ENCODE results near the gene TMEM59.
"Not testable (repeated sequence)": the region's sequence is repeated elsewhere in the genome, so short reads cannot be mapped to it uniquely, and the experiment has no call there.

Gene TMEM59

DNA sequence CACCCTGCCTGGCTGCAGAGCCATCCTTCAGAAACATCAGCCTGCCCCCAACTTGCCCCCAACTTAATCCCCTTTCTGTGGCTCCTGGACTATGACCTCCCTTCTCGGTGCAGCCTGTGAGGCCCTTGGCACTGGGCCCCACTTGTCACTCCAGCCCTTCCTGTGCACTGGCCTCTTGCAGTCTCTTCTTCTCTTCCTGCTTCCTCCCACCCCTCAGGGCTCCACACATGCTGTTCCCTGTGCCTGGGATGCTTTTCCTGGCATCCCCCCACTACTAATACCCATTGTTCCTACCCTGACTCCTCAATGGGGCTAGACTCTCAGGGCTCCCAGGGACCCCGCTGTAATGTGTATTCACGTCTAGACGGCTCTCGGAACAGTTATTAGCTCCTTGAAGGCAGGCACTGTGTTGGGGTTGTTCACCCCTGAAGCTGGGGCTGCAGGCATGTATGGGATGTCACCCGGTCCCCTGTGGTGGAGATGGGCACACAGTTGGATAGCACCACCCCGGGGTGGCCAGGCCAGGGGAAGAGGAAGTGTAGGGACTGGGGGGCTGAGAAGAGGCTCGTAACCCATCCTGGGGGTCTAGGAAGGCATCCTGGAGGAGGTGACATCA lies 39.5 kb downstream of the TMEM59 start:
- no peak for DNase-seq (ENCODE audit: low read depth, low spot score)

DNA sequence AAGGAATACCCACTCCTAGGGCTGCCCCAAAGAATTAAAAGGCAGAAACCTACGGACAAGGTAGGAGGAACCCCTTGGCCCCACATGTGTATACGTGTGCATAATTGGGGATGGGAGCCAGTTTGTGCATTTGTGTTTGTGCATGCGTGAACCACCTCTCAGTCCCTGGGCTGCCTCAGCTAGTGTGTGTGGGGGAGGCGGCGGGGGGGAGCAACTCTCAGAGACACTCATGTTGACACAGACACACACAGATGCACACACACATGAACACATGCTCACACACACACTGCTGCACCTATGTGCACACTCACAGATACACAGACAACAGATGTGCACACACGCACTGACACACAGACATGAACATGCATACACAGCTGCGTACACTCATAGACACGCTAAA lies 40.1 kb downstream of the TMEM59 start:
- DNase-seq (ENCODE audit: low read depth, low spot score): no peak

DNA sequence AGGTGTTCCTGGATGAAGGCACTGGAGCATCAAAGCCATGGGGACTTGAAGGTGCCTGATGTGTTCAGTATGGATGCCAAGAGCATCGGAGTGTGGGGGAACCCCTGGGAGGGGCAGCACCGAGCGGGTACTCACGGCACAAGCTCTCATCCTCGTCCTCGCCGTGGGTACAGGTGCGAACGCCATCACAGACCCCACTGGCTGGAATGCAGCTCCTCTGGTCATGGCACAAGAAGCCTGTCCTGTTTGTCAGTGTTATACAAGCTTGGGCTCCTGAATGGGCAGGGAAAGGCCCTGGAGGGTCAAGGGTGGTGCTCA lies 41.0 kb downstream of the TMEM59 start:
- no peak for DNase-seq (ENCODE audit: low read depth, low spot score)

DNA sequence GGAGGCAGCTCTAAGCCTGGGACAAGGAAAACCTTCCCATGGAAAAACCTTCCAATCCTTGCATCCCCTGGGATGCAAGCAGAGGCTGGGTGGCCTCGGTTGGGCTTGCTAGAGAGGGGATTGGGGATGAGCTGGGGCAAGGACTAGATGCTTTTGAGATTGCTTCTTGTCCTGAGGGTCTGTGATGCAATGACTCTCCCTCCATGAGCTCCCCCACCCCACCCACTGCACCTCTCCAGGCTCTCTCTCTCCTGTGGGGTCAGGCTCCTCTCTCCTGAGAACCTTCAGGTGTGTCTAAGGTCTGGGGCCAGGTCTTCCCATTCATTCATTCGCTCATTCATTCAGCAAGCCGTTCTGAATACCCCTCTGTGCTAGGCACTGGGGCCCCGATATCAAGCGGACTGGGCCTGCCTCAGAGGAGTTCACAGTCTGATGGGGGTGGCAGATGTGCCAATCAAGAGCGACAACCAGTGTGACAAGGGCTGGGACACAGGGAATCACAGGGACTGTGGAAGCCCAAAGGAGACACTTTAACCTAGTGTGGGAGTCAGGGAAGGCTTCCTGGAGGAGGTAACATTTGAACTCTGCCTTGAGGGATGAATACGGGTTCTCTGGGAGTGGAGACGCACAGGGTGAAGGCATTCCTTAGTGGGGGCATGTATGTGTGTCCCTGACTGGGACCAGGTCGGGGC lies 41.5 kb downstream of the TMEM59 start:
- DNase-seq (ENCODE audit: low read depth, low spot score): no peak

DNA sequence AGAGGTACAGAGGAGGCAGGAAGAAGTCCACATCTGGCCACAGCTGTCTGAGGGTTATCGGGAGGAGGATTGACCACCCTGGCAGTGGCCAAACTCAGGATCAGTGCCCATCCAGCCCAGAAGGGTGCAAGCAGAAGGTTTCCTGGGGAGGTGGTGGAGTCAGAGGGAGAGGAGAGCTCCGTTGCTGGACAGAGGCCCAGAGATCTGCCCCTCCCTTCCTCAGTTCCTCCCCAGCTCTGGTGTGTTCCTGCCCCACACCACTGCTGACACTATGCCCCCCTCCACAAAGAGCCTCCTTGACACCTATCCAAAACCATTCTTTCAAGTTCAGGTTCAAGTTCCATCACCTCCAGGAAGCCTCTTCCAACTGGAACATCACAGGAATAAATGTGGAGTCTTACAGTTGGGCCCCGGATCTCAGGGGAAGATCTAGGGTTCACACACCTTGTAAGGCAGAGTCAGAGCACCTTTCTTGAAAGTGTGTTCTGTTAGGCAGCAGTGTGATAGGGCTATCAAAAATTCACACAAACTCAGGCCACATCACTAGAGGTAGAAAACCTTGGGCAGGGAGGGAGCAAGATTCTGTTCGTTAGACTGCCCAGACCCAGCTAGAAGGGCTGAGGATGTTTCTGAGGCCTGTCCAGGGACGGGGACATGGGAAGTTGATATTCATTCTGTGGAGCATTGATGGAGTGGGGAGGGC lies 42.4 kb downstream of the TMEM59 start:
- no peak for DNase-seq (ENCODE audit: low read depth, low spot score)

DNA sequence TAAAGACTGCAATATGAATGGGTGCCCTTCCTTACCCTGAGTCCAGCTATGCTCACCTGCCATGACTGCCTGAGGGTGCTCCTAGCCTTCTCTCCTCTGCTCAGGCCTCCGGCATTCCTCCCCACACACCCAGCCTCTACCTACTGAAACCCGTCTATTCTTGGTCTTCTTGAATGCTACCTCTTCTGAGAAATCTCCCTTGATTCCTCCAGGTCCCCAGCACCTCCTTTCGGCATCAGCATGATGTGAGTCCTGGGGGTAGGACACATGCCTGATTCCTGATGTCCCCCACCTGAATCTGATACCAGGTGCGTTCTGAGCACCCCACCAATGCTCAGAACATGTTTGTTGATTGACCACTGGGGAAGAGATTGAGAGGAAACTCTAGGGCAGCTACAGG lies 43.6 kb downstream of the TMEM59 start:
- DNase-seq (ENCODE audit: low read depth, low spot score): no peak

DNA sequence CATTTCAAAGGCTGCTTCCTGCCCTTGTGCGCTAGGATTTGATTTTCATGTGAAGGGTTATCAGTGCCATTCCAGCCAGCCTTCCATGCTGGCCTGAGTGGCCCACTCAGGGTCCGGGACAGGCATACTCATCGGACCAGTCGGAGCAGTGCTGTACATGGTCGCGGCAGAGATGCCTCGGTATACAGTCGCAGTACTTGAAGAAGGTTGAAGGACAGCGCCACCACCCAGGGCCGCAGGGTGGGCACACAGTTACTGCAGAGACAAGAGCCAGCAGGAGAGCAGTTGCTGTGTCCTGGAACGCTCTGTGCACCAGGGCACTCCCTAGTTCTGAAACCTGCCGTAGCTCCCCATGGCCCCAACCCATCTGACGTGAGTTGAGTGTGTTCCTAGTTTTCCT lies 44.1 kb downstream of the TMEM59 start:
- DNase-seq (ENCODE audit: low read depth, low spot score): no peak

DNA sequence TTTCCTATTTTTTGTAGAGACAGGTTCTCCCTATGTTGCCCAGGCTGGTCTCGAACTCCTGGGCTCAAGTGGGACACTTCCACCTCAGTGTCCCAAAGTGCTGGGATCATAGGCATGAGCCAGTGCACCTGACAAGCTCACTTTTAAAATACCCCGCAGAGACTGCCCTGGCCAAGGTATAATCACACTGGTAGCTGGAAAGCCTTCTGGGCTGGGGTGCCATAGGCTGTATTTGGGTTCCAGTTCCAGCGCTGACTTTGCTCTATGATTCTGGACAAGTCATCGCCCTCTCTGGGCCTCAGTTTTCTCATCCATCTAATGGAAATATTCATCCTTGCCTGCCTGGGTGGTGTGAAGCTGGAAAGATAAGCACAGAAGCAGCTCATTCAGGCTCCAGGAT lies 45.4 kb downstream of the TMEM59 start:
- DNase-seq (ENCODE audit: low read depth, low spot score): no peak

DNA sequence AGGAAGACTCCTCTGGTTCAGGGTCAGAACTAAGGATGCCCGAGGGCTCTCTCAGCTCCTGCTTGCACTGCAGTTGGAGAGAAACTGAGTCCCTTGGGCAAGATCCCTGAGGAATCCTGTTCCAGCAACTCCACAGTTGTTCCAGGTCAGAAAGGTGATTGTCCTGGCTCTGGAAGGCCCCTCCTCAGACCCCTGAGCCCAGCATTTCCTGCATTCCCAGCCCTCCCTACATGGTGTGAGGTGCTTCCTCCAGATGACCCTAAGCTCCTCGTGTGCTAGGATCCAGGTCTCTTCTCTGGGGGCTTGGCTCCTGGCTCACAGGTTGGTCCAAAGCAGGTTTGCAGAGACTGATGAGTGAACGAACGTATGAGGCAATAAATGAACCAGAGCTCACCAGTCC lies 46.5 kb downstream of the TMEM59 start:
- no peak for DNase-seq (ENCODE audit: low read depth, low spot score)

DNA sequence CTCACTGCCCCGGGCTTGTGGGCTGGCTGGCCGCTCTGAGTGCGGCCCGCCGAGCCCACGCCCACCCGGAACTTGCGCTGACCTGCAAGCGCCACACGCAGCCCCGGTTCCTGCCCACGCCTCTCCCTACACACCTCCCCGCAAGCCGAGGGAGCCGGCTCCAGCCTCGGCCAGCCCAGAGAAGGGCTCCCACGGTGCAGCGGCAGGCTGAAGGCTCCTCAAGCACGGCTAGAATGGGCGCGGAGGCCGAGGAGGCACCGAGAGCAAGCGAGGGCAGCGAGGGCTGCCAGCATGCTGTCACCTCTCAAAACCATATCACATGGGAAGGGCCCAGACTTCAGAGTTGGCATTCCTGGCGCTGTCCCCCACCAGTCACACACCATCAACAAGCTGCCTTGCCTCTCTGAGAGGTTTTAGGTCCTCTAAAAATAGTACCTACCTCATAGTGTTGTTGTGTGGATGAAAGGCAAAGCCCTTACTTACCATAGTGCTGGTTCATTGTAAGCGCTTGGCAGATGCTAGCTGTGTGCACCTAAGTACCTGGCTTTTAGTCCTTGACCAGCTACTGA lies 48.4 kb downstream of the TMEM59 start:
- DNase-seq (ENCODE audit: low read depth, low spot score): no peak

DNA sequence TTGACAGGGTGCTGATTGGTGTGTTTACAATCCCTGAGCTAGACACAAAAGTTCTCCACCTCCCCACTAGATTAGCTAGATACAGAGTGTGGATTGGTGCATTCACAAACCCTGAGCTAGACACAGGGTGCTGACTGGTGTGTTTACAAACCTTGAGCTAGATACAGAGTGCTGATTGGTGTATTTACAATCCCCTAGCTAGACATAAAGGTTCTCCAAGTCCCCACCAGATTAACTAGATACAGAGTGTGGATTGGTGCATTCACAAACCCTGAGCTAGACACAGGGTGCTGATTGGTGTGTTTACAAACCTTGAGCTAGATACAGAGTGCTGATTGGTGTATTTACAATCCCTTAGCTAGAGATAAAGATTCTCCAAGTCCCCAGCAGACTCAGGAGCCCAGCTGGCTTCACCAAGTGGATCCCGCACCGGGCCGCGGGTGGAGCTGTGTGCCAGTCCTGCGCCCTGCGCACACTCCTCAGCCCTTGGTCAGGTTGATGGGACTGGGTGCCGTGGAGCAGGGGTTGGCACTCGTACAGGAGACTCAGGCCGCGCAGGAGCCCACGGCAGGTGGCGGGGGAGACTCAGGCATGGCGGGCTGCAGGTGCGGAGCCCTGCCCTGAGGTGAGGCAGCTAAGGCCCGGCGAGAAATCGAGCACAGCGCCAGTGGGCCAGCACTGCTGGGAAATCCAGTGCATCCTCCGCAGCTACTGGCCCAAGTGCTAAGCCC lies 49.1 kb downstream of the TMEM59 start:
- DNase-seq (ENCODE audit: low read depth, low spot score): not testable (repeated sequence)

DNA sequence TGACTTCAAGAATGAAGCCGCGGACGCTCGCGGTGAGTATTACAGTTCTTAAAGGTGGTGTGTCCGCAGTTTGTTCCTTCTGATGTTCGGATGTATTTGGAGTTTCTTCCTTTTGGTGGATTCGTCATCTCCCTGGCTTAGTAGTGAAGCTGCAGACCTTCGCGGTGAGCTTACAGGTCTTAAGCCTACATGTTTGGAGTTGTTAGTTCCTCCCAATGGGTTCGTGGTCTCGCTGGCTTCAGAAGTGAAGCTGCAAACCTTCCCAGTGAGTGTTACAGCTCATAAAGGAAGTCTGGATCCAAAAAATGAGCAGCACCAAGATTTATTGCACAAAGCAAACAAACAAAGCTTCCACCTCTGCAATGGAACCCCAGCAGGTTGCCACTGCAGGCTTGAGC lies 49.8 kb downstream of the TMEM59 start:
- no peak for DNase-seq (ENCODE audit: low read depth, low spot score)

DNA sequence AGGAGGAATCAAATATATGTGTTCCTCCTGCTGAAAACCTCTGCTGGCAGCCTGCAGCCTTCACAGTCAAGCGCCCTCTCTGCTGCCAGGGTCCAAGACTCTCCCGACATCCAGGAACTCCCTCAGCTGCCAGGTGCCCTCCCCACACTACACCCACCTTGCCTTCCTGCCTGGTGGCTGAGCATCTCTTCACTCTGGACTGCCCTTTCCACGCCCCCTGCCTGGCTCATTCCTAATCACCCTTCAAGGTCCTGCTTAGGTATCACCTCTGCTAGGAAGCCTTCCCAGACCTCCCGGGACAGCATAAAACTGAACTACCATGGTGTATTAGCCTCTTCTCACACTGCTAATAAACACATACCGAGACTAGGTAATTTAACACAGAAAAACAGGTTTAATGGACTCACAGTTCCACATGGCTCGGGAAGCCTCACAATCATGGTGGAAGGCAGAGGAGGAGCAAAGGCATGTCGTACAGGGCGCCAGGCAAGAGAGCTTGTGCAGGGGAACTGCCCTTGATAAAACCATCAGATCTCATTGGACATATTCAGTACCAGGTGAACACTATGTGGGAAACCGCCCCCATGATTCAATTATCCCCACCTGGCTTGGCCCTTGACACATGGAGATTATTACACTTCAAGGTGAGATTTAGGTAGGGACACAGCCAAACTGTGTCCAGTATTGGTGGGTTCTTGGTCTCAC lies 50.3 kb downstream of the TMEM59 start:
- no peak for DNase-seq (ENCODE audit: low read depth, low spot score)

DNA sequence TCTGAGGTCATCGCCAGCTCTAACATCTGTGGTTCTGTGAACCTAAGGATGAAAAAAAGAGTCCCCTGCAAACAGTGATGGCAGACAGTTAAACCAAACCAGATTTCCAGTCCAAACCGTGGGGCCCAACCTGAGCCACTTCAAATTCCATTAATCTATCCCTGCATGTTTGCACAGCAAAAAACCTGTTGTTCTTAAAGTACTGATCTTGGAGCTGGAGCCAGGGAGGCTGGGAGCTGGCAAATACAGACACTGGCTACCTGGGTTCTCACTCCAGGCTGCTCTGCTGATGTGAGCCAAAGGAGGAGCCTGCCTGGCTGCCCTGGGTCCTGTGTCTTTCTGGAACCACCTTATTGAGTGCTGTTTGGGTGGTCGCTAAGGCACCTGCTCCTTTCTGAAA lies 51.4 kb downstream of the TMEM59 start:
- DNase-seq (ENCODE audit: low read depth, low spot score): no peak

DNA sequence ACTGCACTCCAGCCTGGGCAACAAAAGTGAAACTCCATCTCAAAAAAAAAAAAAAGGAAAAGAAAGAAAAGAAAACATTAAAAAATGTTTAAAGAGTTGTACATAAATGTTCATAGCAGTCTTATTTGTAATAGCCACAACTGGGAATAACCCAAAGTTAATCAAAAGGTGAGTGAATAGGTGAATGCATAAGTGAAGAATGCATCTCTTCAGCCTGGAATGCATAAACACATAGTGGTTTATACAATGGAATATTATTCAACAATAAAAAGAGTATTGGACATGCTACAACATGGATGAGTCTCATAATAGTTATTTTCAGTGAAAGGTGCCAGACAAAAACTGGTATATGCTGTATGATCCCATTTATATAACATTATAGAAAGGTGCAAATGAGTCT lies 53.1 kb downstream of the TMEM59 start:
- DNase-seq (ENCODE audit: low read depth, low spot score): no peak

DNA sequence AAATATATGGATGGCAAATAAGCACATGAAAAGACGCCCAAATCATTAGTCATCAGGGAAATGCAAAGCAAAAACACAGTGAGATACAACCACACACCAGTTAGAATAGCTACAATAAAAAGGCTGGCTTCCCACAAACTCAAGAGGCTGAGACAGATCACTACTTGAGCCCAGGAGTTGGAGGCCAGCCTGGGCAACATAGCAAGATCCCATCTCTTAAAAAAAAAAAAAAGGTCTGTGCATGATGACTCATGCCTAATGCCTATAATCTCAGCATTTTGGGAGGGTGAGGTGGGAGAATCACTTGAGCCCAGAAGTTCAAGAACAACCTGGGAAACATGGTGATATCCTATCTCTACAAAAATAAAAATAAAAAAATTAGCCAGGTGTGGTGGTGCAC lies 54.8 kb downstream of the TMEM59 start:
- DNase-seq (ENCODE audit: low read depth, low spot score): no peak

DNA sequence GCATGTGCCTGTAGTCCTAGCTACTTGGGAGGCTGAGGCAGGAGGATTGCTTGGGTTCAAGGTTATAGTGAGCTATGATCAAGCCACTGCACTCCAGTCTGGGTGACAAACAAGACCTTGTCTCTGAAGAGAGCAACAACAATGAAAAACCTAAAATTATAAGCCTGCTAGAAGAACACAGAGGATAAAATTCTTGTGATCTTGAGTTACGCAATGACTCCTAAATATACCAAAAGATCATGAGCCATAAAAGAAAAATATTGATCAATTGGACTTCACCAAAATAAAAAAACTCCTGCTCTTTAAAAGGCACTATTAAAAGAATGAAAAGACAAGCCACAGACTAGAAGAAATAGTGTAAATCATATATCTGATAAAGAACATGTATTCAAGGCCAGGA lies 57.3 kb downstream of the TMEM59 start:
- DNase-seq (ENCODE audit: low read depth, low spot score): no peak

DNA sequence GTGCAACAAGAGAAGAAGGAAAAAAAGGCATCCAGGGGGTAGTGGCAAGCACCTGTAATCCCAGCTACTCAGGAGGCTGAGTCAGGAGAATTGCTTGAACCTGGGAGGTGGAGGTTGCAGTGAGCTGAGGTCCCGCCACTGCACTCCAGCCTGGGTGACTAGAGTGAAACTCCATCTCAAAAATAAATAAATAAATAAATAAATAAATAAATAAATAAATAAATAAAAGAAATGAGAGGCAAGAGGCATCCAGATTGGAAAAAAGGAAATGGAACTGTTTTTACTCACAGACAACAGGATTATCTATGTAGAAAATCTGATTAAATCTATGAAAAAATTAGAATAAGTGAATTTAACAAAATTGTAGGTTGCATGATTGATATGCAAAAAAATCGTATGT lies 58.5 kb downstream of the TMEM59 start:
- not testable (repeated sequence) for DNase-seq (ENCODE audit: low read depth, low spot score)

DNA sequence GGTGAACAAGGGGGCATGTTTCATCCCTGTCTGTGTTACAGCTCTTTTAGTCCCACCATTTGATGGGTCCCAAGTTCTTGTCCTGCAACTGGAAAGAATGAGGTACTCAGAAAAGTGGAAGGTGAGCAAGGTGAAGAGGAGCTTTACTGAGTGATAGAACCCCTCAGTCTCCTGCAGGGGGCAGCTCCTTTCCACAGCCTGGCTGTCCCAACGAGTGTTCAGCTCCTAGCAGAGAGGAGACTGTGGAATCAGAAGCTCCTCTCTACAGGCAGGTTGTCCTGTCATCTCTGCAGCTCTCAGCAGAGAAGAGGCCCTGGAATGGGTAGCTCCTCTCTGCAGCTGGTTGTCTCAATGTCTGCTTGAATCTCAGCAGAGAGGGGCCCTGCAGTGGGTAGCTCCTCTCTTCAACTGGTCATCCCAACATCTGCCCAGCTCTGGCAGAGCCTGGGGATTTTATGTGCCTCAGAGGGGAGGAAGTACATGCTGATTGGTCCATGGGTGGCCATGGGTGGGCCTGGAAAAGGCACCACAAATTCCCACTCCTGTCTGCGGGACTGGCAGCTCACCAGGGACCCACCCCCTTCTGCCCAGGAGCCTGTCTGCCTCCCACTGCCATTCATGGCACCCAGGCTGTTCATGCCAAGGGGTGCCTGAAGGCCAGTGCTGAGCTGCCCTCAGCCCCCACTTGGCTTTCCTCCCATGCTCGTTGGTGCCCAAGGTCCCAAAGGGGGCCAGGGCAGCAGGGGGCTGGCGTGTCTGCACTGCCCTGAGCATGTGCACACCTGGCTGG lies 60.7 kb downstream of the TMEM59 start:
- DNase-seq (ENCODE audit: low read depth, low spot score): no peak

DNA sequence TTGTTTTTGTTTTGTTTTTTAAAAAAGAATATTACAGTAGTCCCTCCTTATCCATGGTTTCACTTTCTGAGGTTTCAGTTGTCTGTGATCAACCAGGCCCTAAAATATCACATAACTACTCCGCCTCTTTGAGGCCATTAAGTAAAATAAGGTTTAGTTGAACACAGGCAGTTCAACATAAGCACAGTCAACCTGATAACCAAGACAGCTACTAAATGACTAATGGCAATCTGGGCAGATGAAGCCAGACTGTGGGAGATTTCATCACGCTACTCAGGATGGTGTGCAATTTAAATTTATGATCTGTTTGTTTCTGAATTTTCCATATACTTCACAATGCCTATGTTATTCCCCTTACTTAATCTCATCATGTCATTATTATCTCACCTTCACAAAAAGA lies 65.1 kb downstream of the TMEM59 start:
- DNase-seq (ENCODE audit: low read depth, low spot score): no peak

DNA sequence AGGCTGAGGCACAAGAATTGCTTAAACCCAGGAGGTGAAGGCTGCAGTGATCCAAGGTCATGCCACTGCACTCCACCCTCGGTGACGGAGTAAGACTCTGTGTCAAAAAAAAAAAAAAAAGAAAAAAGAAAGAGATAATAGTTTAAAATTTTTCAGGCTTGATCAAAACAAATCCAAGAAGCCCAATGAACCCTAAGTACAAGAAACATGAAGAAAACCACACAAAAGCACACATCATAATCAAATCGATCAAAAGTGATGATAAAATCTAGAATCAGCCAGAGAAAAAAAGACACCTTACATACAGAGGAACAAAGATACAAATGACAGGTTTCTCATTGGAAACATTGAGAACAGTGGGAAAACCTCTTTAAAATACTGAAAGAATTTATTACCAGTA lies 66.5 kb downstream of the TMEM59 start:
- DNase-seq (ENCODE audit: low read depth, low spot score): no peak

Data from activated CD4-positive, CD25-positive, alpha-beta regulatory T cell treated with anti-CD3 and anti-CD28 coated beads, Interleukin-2, amount 50 U/mL, for 16 hours (primary cell).